BLaER1 treated with 17β-estradiol and CSF1 and Interleukin-3, amounts not matched to agents 10 nM and 100 nM (cell line): Measurements from ENCODE around the gene MATN1.
A peak's percentile ranks its signal among the peaks of the same experiment; 100 is the strongest.

Experiments used
- H3K27ac ChIP-seq, 11 experiments: shearing (Covaris generic); formaldehyde crosslinking; 2 replicates each; pipeline ENCODE4 v1.8.1; 2022
- H3K27me3 ChIP-seq, 11 experiments: shearing (Covaris generic); formaldehyde crosslinking; 2 replicates each; pipeline ENCODE4 v1.8.1; 2022
- H3K36me3 ChIP-seq, 11 experiments: shearing (Covaris generic); formaldehyde crosslinking; 2 replicates each; pipeline ENCODE4 v1.8.1; 2022
- H3K4me1 ChIP-seq, 10 experiments: shearing (Covaris generic); formaldehyde crosslinking; 2 replicates each; pipeline ENCODE4 v1.8.1; 2022
- H3K4me2 ChIP-seq, 11 experiments: shearing (Covaris generic); formaldehyde crosslinking; 2 replicates each; pipeline ENCODE4 v1.8.1; 2022
- H3K4me3 ChIP-seq, 10 experiments: shearing (Covaris generic); formaldehyde crosslinking; 2 replicates each; pipeline ENCODE4 v1.8.1; 2022
- H3K9ac ChIP-seq, 11 experiments: shearing (Covaris generic); formaldehyde crosslinking; 2 replicates each; pipeline ENCODE4 v1.8.1; 2022
- H3K9me3 ChIP-seq, 11 experiments: shearing (Covaris generic); formaldehyde crosslinking; replicated peaks in 1 of 11; 2 replicates each; pipeline ENCODE4 v1.8.1; 2022
- H4K20me1 ChIP-seq, 11 experiments: shearing (Covaris generic); formaldehyde crosslinking; 2 replicates each; pipeline ENCODE4 v1.8.1; 2022
- Cebpa-rat ChIP-seq, 11 experiments: shearing (Covaris generic); IDR thresholded peaks; 2 replicates each; pipeline ENCODE4 v1.8.1; 2022

MATN1 gene

GRCh38 chr1:30708361-30708728 is 15.0 kb downstream of the MATN1 start:
- no peaks in the 10 kb centered on the region; a peak in 2 of 22 replicates for H4K20me1 ChIP-seq
- TF ChIP-seq Cebpa-rat (IDR thresholded peaks at IDR 0.05) = no peak
- H3K4me2 ChIP-seq = no peak overlapping the region
- H3K9ac ChIP-seq = no peak overlapping the region
- no peak overlapping the region for H3K4me3 ChIP-seq
- H3K36me3 ChIP-seq = no peaks in the 10 kb centered on the region
- no peaks in the 10 kb centered on the region for H3K9me3 ChIP-seq
- H3K27me3 ChIP-seq = peaks cover 0 to 5% (median 0%) of the 10 kb centered on the region in 11 experiments; a peak in 2 of 22 replicates
- H3K4me1 ChIP-seq = peaks cover 0 to 31% (median 25%) of the 10 kb centered on the region in 10 experiments; a peak in 17 of 20 replicates
- H3K27ac ChIP-seq = no peak overlapping the region

- Histone ChIP-seq H3K4me3 (no peak overlapping the region), H3K4me2 (peak overlapping the region in 10 of 11 experiments; percentile 1 to 63 (median 44); a peak in 15 of 22 replicates), H3K9me3 (no peaks in the 10 kb centered on the region), H3K27me3 (peaks cover 0 to 5% (median 0%) of the 10 kb centered on the region in 11 experiments; a peak in 2 of 22 replicates), H3K36me3 (no peaks in the 10 kb centered on the region), H3K27ac (no peak overlapping the region), H3K9ac (no peak overlapping the region), H3K4me1 (peaks cover 0 to 31% (median 25%) of the 10 kb centered on the region in 10 experiments; a peak in 17 of 20 replicates), H4K20me1 (no peaks in the 10 kb centered on the region; a peak in 2 of 22 replicates)
- no peak for TF ChIP-seq Cebpa-rat (IDR thresholded peaks at IDR 0.05)
Measured at GRCh38 chr1:30707412-30708360, 15.7 kb downstream of the MATN1 start.

- Histone ChIP-seq H3K4me2 (peak overlapping the region in 7 of 11 experiments; percentile 3 to 53 (median 26); a peak in 7 of 22 replicates), H3K4me1 (peaks cover under 1 to 33% (median 26%) of the 10 kb centered on the region in 10 experiments; a peak in 18 of 20 replicates), H3K9ac (no peak overlapping the region), H3K36me3 (no peaks in the 10 kb centered on the region), H3K27me3 (peaks cover 0 to 5% (median 0%) of the 10 kb centered on the region in 11 experiments; a peak in 2 of 22 replicates), H4K20me1 (no peaks in the 10 kb centered on the region; a peak in 2 of 22 replicates), H3K27ac (no peak overlapping the region), H3K4me3 (no peak overlapping the region), H3K9me3 (no peaks in the 10 kb centered on the region)
- TF ChIP-seq Cebpa-rat (IDR thresholded peaks at IDR 0.05) = no peak
Measured at GRCh38 chr1:30706528-30706927, 16.9 kb downstream of the MATN1 start.

GRCh38 chr1:30705698-30706097 is 17.7 kb downstream of the MATN1 start:
- H3K27ac ChIP-seq = no peak overlapping the region
- H3K9me3 ChIP-seq = no peaks in the 10 kb centered on the region
- no peaks in the 10 kb centered on the region; a peak in 2 of 22 replicates for H4K20me1 ChIP-seq
- H3K4me2 ChIP-seq = peak overlapping the region in 7 of 11 experiments; percentile 2 to 57 (median 45); a peak in 12 of 22 replicates
- no peak overlapping the region for H3K9ac ChIP-seq
- H3K4me3 ChIP-seq = no peak overlapping the region
- peaks cover 0 to 5% (median 0%) of the 10 kb centered on the region in 11 experiments; a peak in 2 of 22 replicates for H3K27me3 ChIP-seq
- peaks cover 9 to 41% (median 34%) of the 10 kb centered on the region in 10 experiments for H3K4me1 ChIP-seq
- no peaks in the 10 kb centered on the region for H3K36me3 ChIP-seq
- TF ChIP-seq Cebpa-rat (IDR thresholded peaks at IDR 0.05) = no peak

GRCh38 chr1:30704765-30705509 is 18.4 kb downstream of the MATN1 start:
- Histone ChIP-seq H3K9ac (no peak overlapping the region), H3K9me3 (no peaks in the 10 kb centered on the region), H3K4me3 (no peak overlapping the region), H4K20me1 (no peaks in the 10 kb centered on the region; a peak in 2 of 22 replicates), H3K27me3 (peaks cover 0 to 5% (median 0%) of the 10 kb centered on the region in 11 experiments; a peak in 2 of 22 replicates), H3K4me1 (peaks cover 13 to 47% (median 39%) of the 10 kb centered on the region in 10 experiments), H3K36me3 (no peaks in the 10 kb centered on the region), H3K4me2 (peak overlapping the region in 7 of 11 experiments; percentile 2 to 57 (median 45); a peak in 12 of 22 replicates), H3K27ac (no peak overlapping the region)
- TF ChIP-seq Cebpa-rat (IDR thresholded peaks at IDR 0.05) = no peak

GRCh38 chr1:30704271-30704670 is 19.1 kb downstream of the MATN1 start:
- Histone ChIP-seq H3K9me3 (no peaks in the 10 kb centered on the region), H3K36me3 (no peaks in the 10 kb centered on the region), H3K4me3 (no peak overlapping the region), H3K27me3 (peaks cover 0 to 5% (median 0%) of the 10 kb centered on the region in 11 experiments; a peak in 2 of 22 replicates), H3K4me2 (no peak overlapping the region), H4K20me1 (no peaks in the 10 kb centered on the region; a peak in 1 of 22 replicates), H3K4me1 (peaks cover 13 to 47% (median 39%) of the 10 kb centered on the region in 10 experiments), H3K9ac (no peak overlapping the region), H3K27ac (no peak overlapping the region)
- TF ChIP-seq Cebpa-rat (IDR thresholded peaks at IDR 0.05) = no peak

GRCh38 chr1:30702823-30703222 is 20.6 kb downstream of the MATN1 start:
- Histone ChIP-seq H3K4me1 (peaks cover 13 to 57% (median 49%) of the 10 kb centered on the region in 10 experiments), H3K9ac (no peak overlapping the region), H3K27ac (no peak overlapping the region), H3K4me3 (no peak overlapping the region), H3K36me3 (no peaks in the 10 kb centered on the region), H3K27me3 (peaks cover 0 to 5% (median 0%) of the 10 kb centered on the region in 11 experiments; a peak in 2 of 22 replicates), H3K9me3 (no peaks in the 10 kb centered on the region), H4K20me1 (no peaks in the 10 kb centered on the region; a peak in 1 of 22 replicates), H3K4me2 (no peak overlapping the region)
- no peak for TF ChIP-seq Cebpa-rat (IDR thresholded peaks at IDR 0.05)

- TF ChIP-seq Cebpa-rat (IDR thresholded peaks at IDR 0.05) = no peak
- Histone ChIP-seq H4K20me1 (no peaks in the 10 kb centered on the region; a peak in 1 of 22 replicates), H3K4me1 (peaks cover 13 to 47% (median 41%) of the 10 kb centered on the region in 10 experiments), H3K27ac (no peak overlapping the region), H3K9me3 (no peaks in the 10 kb centered on the region), H3K36me3 (no peaks in the 10 kb centered on the region), H3K4me3 (no peak overlapping the region), H3K27me3 (peaks cover 0 to 5% (median 0%) of the 10 kb centered on the region in 11 experiments; a peak in 2 of 22 replicates), H3K9ac (no peak overlapping the region), H3K4me2 (peak overlapping the region; percentile 29 to 58 (median 50); a peak in 20 of 22 replicates)
Measured at GRCh38 chr1:30701258-30701633, 22.1 kb downstream of the MATN1 start.
